GM20000 (cell line): ENCODE measurements around the gene CREM.

Experiments
- DNase-seq: peaks from one replicate; pipeline ENCODE4 v3.0.0; 2012; ENCODE audit warnings: low spot score
- CTCF ChIP-seq: IDR thresholded peaks from 2 replicates; pipeline ENCODE4 v1.5.1; 2012; ENCODE audit warnings: mild to moderate bottlenecking, control low read depth; ENCODE audit errors: extremely low read depth, missing control alignments

Gene CREM

DNA sequence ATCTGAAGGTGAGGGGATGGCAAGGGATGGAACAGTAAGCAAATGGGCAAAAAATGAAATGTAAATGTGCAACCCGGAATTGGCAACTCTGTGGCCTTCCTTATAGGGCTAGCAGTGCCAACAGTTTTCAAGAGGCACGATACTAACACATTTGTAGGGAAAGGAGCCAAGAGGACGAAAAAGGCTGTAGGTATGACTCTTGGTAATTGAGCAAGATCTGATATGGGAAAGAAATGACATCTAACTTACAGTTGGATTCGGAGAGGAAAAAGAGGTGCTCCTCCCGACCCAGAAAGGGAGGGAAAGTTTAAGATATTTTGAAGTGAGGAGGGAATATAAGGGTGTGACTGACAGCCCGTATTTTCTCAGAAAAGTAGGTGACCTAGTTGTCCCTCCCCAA, 2.1 kb upstream of the CREM start:
- TF ChIP-seq CTCF, result no peak
- DNase-seq, result no peak

DNA sequence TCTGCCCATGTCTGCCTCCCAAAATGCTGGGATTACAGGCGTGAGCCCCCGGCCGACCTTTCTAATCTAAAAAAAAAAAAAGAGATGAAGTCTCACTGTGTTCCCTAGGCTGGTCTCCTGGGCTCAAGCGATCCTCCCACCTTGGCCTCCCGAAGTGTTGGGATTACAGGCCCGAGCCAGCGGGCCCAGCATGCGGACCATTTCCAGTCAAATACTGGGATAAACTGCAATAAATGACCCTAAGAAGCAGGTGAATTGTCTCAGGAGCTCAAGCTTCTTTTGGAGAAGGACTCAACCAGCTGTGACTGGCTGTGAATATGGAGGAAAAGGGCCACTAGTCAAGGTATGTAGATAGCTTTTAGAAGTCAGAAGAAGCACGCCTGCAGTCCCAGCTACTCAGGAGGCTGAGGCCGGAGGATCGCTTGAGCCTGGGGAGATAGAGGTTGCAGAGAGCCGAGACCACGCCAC, 550 bp upstream of the CREM start:
- no peak for DNase-seq
- no peak for TF ChIP-seq CTCF

DNA sequence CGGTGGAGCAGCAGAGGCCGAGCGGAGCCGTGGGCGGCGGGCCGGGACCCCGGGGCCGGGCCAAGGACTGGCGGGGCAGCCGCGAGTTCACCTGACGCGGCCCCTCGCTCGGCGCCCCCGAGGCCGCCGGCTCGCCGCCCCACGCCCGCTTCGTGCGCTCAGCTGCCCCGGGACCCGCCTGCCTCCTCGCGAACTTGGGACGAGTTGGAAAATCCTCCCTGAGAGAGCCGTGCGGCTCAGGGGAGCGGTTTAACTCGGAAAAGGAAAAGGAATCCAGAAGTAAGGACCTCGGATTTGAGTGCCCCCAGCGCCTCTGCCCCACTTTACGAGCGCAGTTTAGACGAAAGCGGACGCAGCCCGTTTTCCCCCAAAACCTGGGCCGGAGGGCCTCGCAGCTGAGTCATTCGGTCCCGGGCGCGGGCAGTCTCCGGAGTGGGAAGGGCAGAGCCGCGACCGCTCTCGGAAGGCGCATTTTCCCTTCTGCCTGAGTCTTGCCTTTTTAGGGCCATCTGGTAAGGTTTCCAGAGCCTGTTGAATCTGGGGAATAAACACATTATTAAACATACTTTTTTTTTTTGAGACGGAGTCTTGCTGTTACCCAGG, 744 bp downstream of the CREM start:
- DNase-seq, result peak; percentile 31
- TF ChIP-seq CTCF, result no peak

DNA sequence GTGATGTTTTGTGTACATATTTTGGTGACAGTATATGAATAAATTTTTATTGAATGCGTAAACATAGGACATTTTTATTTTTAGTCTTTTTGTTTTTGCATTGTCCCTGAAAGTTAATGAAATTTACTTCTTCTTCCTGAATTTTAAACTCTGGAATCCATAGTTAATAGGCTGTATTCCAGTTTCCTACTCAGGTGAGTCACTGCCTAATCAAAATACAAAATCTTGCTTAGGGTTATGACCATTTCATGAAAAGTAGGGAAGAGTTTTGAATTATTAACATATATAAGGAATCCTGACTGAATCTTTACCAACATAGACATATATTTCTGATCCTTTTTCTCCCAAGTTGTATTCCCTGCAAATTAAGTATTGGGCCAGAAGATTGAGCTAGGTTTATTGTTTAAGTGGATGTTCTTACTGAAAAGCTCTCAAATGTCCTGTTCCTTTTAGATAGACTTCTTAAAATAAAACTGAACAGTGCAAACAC, 2.6 kb downstream of the CREM start:
- DNase-seq, result no peak
- no peak for TF ChIP-seq CTCF

DNA sequence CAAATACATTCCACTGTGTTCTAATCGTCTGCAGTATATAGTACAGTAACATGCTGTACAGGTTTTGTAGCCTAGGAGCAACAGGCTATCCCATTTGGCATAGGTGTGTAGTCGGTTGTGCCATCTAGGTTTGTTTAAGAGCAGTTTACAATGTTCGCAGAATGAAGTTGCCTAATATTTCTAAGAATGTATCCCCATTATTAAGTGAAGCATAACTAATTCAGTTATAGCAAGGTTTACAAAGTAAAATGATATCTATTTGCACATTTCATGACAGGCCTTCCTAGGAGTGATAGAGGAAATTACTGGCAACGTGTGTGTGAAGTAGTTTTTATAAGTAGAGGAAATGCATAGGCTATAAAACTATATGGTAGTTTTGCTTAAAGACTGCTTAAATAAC, 4.0 kb downstream of the CREM start:
- DNase-seq, result no peak
- no peak for TF ChIP-seq CTCF

GRCh38 chr10:35132727-35133126, 6.1 kb downstream of the CREM start:
- no peak for TF ChIP-seq CTCF
- DNase-seq, result no peak

- DNase-seq, result no peak
- TF ChIP-seq CTCF, result no peak
These were observed 6.9 kb downstream of the CREM start for GRCh38 chr10:35133586-35133985.
